Neural progenitor cell (in vitro differentiated cells): Measurements from ENCODE around the gene GPAM.

Experiments
- CTCF ChIP-seq: fragments of 200-600 bp; sonication (generic); IDR thresholded peaks from 2 replicates; pipeline ENCODE4 v1.5.1; 2017; ENCODE audit warnings: antibody characterized with exemption, mild to moderate bottlenecking
- EZH2 ChIP-seq: fragments of 200-600 bp; sonication (generic); IDR thresholded peaks from 2 replicates; pipeline ENCODE4 v1.6.1; 2017; ENCODE audit warnings: antibody characterized with exemption, mild to moderate bottlenecking, moderate library complexity
- EZH2phosphoT487 ChIP-seq: fragments of 200-600 bp; sonication (generic); IDR thresholded peaks from 2 replicates; pipeline ENCODE4 v1.6.1; 2017; ENCODE audit warnings: antibody characterized with exemption

- TF ChIP-seq CTCF (no peak), EZH2phosphoT487 (no peak), EZH2 (no peak)
Measured at GRCh38 chr10:112210666-112211065, 27.1 kb upstream of the GPAM start.
